ENCODE results near the gene ADARB2. TPM values are rescaled to one million over a fixed set of nuclear protein-coding genes. Genes with fewer than 3 reads are reported as not detected.

The ADARB2 gene
- total RNA-seq, 1 experiment from 2014 or later = 0.90 TPM

- in situ Hi-C loops (cut with HindIII; ENCODE audit: low pct_unique_long_range_greater_than_20kb, low sequenced_read_pairs) = no loop called here
Measured at GRCh38 chr10:1153251-1153763, 584.0 kb downstream of the ADARB2 start.

DNA sequence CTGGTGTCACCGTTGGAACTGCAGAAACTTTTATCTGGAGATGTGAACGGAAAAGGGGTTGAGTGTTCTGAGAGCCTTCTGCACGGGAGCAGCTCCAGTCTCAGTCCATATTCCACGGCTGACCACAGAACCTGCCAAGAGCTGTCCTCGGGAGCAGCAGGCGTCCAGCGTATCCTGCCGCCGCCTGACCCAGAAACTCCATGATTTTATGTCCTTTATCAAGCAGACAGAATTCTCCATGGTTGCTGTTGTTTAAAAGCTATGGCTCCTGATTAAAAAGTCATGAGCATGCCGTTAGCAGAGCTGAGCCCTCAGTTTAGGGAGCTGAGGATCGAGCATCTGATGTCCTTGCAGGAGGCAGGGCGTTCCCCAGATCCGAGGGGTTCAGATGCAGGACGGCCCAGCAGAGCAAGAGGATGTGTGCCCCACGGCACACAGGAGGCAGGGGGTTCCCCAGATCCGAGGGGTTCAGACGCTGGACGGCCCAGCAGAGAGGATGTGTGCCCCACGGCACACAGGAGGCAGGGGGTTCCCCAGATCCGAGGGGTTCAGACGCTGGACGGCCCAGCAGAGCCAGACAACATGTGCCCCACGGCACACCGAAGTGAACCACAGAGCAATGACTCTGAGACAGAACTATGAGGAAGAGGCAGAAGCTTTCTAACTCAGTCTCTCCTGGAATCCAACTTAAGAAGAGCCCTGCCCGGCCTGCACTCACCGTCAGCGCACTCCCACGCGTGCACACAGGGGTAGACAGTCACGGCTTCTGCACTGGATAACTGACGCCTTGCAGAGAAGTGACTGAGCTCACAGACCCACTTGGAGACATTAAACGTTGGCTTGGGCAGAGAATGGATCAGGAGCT lies 584.7 kb downstream of the ADARB2 start:
- no peak for DNase-seq (ENCODE audit: low read depth, low spot score)
- in situ Hi-C loops (cut with HindIII; ENCODE audit: low pct_unique_long_range_greater_than_20kb, low sequenced_read_pairs) = no loop called here

More at GRCh38 chr10:1153251-1153763, 584.0 kb downstream of the ADARB2 start:
- DNase-seq (ENCODE audit: low read depth, low spot score) = peak; percentile 6

GRCh38 chr10:1151076-1152033 lies 586.0 kb downstream of the ADARB2 start:
- in situ Hi-C loops (cut with HindIII; ENCODE audit: low pct_unique_long_range_greater_than_20kb, low sequenced_read_pairs) = no loop called here
- no peak for DNase-seq (ENCODE audit: low read depth, low spot score)

GRCh38 chr10:1150638-1150955 lies 586.7 kb downstream of the ADARB2 start:
- DNase-seq (ENCODE audit: low read depth, low spot score) = no peak
- in situ Hi-C loops (cut with HindIII; ENCODE audit: low pct_unique_long_range_greater_than_20kb, low sequenced_read_pairs) = no loop called here

- in situ Hi-C loops (cut with HindIII; ENCODE audit: low pct_unique_long_range_greater_than_20kb, low sequenced_read_pairs) = no loop called here
- DNase-seq (ENCODE audit: low read depth, low spot score) = no peak
Measured at GRCh38 chr10:1149793-1150637, 587.3 kb downstream of the ADARB2 start.

DNA sequence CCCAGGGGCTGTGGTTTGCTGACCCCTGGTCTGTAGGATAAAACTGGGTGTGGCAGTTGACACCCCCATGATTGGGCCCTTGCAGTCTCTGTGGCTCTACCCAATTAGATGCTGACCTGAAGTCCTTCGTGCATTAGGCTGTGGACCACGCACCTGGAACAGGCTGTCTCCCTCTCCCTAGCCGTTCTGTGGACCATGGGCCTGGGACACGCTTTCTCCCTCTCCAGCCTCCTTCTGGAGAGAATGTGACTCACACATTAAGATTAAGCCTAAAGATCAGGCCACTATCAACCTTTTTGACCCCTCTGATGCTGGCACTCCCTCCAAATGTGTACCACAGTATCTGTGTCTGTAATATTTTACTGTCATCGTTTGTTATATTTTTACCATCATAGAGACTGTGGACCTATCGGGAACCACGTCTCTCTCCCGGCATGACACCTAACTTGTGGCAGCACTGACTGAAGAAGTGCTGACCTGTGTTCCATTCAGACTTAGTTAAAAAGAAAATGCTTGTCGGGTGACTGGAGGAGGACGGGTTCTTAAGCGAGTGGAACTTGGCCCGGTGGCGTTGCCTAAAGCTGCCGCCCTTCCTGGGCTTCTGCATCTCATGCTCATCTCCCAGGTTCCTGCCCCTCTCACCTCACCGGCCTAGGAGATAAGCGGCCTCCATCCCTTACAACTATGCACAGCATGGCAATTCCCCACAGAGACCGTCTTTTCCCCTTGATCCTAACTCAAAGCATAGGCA lies 588.3 kb downstream of the ADARB2 start:
- in situ Hi-C loops (cut with HindIII; ENCODE audit: low pct_unique_long_range_greater_than_20kb, low sequenced_read_pairs) = no loop called here
- DNase-seq (ENCODE audit: low read depth, low spot score) = no peak

- in situ Hi-C loops (cut with HindIII; ENCODE audit: low pct_unique_long_range_greater_than_20kb, low sequenced_read_pairs) = no loop called here
- no peak for DNase-seq (ENCODE audit: low read depth, low spot score)
Measured at GRCh38 chr10:1147810-1148209, 589.5 kb downstream of the ADARB2 start.

DNA sequence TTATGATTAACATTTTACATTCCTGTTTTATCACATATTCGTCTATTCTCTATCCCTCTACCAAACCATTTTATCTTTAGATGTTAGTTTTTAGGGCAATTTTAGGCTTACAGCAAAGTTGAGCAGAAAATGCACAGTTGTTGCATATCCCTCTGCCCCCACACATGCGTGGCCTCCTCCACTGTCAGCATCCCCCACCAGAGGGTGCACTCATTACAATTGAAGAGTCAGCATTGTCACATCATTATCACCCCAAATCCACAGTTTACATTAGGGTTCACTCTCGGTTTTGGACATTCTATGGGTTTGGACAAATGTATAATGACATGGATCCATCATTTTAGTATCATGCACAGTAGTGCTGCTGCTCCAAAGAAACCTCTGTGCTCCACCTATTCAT lies 594.7 kb downstream of the ADARB2 start:
- in situ Hi-C loops (cut with HindIII; ENCODE audit: low pct_unique_long_range_greater_than_20kb, low sequenced_read_pairs) = no loop called here
- DNase-seq (ENCODE audit: low read depth, low spot score) = no peak

GRCh38 chr10:1141701-1142100 lies 595.6 kb downstream of the ADARB2 start:
- no peak for DNase-seq (ENCODE audit: low read depth, low spot score)
- in situ Hi-C loops (cut with HindIII; ENCODE audit: low pct_unique_long_range_greater_than_20kb, low sequenced_read_pairs) = no loop called here

- in situ Hi-C loops (cut with HindIII; ENCODE audit: low pct_unique_long_range_greater_than_20kb, low sequenced_read_pairs) = no loop called here
- DNase-seq (ENCODE audit: low read depth, low spot score) = no peak
Measured at GRCh38 chr10:1141261-1141660, 596.1 kb downstream of the ADARB2 start.

GRCh38 chr10:1138529-1138928 lies 598.8 kb downstream of the ADARB2 start:
- in situ Hi-C loops (cut with HindIII; ENCODE audit: low pct_unique_long_range_greater_than_20kb, low sequenced_read_pairs) = no loop called here
- no peak for DNase-seq (ENCODE audit: low read depth, low spot score)

DNA sequence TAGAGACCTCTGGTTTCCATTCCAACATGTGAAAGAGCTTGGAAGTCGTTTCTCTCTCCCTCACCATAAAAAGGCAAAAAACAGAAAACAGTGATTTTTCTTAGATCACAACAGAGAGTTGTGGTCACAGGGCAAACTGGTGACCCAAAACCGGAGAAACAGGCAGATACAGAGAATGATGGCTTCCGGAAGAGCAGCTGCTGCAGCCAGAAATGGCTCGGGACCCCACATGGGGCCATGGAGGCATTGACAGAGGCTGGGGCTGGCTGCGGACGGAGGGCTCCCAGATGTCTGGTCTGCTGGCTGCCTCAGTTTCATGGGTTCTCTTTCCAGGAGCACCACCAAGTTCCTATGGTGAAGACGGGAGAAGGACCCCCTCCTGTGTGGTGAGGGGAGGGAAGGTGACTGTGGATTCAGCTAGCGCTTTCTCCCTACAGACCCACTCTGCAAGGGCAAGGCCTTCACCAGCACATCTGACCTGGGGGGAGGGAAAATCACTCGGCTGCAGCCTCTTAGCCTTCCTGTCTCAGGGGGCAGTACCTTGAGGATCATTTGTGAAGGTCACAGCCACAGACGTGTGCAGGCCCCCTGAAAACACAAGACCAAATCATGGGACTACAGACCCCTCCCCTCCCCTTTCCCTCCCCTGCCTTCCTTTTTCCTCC lies 599.7 kb downstream of the ADARB2 start:
- no peak for DNase-seq (ENCODE audit: low read depth, low spot score)
- in situ Hi-C loops (cut with HindIII; ENCODE audit: low pct_unique_long_range_greater_than_20kb, low sequenced_read_pairs) = no loop called here

DNA sequence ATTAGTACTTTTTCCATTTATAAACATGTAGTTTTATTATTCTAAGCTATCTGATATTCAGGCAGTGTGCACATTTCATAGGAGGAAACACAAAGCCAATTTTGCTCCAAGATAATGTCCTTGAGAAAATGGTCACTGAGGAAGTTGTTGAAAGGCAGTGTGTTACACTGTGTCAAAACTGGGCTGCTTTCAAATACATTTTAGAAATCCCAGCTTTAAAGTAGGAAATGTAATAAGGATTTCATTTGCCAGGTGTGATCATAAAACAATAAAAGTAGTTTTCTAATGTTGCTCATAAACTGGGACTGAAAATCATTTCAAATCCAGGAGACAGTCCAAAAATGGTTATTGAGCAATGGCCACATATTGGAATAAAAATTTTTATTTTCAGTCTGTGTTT lies 601.1 kb downstream of the ADARB2 start:
- DNase-seq (ENCODE audit: low read depth, low spot score) = no peak
- in situ Hi-C loops (cut with HindIII; ENCODE audit: low pct_unique_long_range_greater_than_20kb, low sequenced_read_pairs) = no loop called here

- DNase-seq (ENCODE audit: low read depth, low spot score) = no peak
- in situ Hi-C loops (cut with HindIII; ENCODE audit: low pct_unique_long_range_greater_than_20kb, low sequenced_read_pairs) = no loop called here
Measured at GRCh38 chr10:1134156-1134555, 603.2 kb downstream of the ADARB2 start.

DNA sequence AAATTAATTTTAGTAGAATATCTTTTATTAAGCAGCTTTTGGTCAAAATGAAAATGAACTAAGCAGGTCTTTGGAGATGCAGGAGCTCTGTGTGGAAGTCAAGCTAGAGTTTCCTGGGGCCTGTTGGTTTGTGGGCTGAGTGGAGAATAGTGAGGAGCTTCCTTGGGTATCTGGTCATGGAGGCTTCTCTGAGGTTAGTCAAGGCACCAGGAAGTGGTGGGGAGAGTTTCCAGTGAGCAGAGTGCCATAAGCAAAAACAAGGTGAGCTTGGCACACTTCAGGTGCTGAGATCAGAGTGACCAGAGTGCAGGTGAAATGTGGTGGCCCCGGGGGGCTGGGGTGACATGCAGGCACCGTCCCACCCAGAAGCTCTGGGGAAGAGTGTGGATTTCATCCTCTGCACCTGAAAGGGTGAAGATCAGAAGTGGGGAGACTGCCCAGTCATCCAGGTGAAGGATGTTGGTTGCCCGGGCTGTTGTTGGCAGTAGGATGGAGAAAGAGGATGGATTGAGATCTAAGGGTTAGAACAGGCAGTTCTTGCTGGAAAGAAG lies 603.8 kb downstream of the ADARB2 start:
- in situ Hi-C loops (cut with HindIII; ENCODE audit: low pct_unique_long_range_greater_than_20kb, low sequenced_read_pairs) = no loop called here
- no peak for DNase-seq (ENCODE audit: low read depth, low spot score)

DNA sequence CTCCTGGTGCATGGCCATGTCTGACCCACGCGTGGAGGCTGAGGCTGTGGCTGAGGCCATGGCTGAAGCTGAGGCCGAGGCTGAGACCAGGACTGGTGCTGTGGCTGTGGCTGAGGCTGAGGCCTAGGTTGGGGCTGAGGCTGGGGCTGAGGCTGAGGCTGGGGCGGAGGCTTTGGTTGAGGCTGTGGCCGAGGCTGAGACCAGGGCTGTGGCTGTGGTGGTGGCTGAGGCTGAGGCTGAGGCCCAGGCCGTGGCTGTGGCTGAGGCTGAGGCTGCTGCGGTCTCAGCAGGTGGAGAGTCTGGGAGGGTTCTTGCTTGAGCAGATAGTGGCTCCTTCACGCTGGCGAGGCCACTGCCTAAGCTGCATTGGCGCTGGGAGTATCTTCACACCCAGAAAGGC lies 604.7 kb downstream of the ADARB2 start:
- in situ Hi-C loops (cut with HindIII; ENCODE audit: low pct_unique_long_range_greater_than_20kb, low sequenced_read_pairs) = no loop called here
- DNase-seq (ENCODE audit: low read depth, low spot score) = no peak
